ENCODE results near the gene RPS14.
"Not testable (repeated sequence)": the region's sequence is repeated elsewhere in the genome, so short reads cannot be mapped to it uniquely, and the experiment has no call there.

RPS14 gene

GRCh38 chr5:150479416-150479815 is 29.9 kb upstream of the RPS14 start:
- no peak for DNase-seq

- DNase-seq: not testable (repeated sequence)
These were observed 27.0 kb upstream of the RPS14 start for GRCh38 chr5:150476568-150476967.

- DNase-seq: no peak
These were observed 24.3 kb upstream of the RPS14 start for GRCh38 chr5:150473673-150474358.

DNA sequence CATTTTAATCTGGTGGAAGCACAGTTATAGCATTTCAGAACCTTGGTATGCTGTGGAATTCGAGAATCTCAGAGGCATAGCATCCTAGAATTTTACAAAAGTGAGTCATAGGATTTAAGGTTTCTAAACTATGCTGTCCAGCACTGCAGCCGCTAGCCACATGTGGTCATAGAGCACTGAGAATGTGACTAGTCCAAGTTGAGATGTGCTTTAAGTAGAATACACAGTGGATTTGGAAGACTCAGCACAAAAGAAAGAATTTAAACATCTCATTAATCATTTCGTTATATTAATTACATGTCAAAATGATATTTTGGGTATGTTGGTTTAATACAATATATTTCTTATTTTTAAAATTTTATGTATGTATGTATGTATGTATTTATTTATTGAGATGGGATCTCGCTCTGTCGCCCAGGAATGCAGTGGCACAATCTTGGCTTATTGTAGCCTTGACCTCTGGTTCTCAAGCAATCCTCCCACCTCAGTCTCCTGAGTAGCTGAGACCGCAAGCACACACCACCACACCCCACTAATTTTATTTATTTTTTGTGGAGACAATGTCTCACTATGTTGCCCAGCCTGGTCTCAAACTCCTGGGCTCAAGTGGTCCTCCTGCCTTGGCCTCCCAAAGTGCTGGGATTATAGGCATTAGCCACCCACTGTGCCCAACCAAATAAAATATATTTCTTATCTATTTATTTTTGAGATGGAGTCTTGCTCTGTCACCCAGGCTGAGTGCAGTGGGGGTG is 20.4 kb upstream of the RPS14 start:
- DNase-seq: no peak

- no peak for DNase-seq
These were observed 18.7 kb upstream of the RPS14 start for GRCh38 chr5:150468206-150468605.

DNA sequence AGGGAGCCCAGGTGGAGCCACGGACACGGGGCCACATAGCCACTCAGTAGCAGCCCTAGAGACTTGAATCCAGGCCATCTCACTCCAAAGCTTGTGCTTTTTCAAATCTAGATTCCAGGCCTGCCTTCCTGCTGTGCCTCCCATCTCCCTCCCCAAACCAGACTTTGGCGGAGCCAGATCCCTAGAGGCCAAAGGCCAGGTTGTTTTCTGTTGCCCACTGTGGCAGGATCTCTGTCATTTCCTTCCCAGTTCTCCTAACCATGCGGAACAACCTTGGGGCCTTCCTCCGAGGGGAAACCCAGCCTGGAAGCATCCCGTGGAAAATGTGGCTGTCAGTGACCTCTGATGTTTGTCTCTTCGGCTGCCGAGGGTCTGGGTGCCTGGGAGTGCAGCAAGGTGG is 16.4 kb upstream of the RPS14 start:
- no peak for DNase-seq

GRCh38 chr5:150464554-150465012 is 15.0 kb upstream of the RPS14 start:
- DNase-seq: no peak

GRCh38 chr5:150461231-150461630 is 11.7 kb upstream of the RPS14 start:
- no peak for DNase-seq

DNA sequence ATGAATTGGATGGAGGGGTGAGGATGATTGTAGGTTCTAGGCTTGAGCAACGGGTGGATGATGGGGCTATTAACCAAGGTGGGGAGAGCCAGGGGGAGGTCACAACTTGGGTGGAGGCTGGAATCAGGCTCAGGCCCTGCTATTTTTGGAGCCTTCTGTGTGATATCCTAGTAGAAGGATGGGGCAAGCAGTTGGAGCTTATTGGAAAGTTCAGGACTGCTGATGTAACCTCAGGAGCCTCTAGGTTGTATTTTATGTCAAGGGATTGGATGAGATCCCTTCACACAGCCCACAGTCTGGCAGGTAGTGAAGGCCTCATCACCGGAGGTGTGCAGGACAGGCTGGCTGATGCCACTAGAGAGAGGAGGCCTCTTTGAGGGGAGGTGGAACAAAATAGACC is 11.2 kb upstream of the RPS14 start:
- no peak for DNase-seq

DNA sequence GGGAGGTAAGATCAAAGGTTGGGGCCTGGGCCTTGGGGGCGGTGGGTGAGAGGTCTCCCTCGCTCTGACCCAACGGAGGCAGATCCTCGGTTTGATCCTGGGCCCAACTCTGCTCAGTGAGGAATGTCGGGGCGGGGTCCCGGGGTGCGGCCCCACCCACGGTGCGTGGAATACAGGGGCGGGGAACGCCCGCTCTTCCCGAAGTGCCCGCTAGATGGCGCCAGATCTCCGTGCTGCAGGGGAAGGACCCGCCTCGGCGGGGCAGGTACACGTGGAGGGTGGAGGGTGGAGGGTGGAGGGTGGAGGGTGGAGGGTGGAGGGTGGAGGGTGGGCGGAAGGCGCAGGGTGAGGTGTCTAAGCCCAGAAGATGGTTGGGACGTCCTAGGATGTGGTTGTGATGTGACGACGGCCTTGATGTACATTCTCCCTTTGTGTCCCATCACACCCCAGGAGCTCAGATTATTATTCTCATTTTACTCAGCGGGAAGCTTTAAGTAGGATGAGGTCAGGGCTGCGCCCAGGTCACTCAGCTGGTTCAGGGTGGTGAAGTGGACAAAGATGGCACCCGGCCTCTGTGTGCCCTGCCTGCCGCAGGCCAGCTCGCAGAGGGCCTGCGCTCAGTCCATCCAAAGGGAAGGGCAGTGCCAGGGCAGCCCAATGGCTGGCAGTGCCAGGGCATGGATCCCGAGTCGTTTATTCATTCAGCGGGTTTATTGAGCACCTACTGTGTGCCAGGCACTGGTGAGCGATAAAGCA is 9.4 kb upstream of the RPS14 start:
- peak; percentile 33 for DNase-seq

DNA sequence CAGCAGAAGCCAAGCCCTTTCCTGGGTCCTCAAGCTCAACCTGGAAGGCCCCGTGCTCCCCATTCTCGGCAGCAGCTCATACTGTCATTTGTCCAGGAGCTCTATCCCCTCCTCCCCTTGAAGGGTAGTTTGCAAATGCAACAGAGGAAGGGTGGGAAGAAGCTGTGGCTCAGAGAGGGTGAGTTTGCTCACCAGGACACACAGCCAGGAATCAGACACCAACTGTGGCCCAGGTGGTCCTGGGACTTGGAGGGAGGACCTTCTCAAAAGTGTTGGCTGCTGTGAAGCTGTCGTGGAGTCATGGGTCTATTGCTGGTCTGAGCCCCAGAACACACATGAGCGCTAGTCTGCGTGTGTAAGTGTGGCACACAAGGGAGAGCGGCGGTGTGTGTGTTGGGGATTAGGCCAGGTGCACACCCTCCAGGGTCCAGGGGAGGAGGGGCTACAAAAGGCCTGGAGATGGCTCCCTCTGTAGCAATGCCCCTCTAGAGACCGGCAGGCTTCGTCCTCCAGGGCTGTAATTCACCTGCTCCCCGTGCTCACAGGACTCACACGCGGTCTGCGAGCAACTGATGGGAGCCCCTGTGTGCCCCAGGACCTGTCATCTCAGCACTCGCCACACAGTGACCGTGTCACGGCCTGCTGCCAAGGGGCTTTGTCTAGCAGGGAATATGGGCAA is 8.2 kb upstream of the RPS14 start:
- DNase-seq: no peak

- DNase-seq: no peak
These were observed 7.6 kb upstream of the RPS14 start for GRCh38 chr5:150457121-150457520.

- no peak for DNase-seq
These were observed 5.1 kb upstream of the RPS14 start for GRCh38 chr5:150454492-150455229.

- not testable (repeated sequence) for DNase-seq
These were observed 4.5 kb upstream of the RPS14 start for GRCh38 chr5:150454027-150454426.

GRCh38 chr5:150452914-150453313 is 3.4 kb upstream of the RPS14 start:
- no peak for DNase-seq

DNA sequence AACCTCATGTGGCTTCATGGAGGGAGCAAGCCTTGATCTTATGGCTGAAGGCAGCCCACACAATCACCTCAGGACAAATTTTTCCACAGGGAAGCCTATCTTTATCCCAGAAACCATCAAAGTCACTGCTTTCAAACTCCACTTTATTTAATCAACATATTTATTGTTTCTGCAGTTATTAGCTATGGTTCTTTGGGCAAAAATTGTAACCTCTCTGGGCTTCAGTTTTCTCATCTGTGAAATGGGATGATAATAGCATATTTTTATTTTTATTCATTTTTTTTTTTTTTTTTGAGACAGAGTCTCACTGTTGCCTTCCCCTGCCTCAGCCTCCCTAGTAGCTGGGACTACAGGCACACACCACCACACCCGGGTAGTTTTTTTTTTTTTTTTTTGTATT is 2.1 kb upstream of the RPS14 start:
- DNase-seq: no peak

GRCh38 chr5:150448952-150449516 is 505 bp downstream of the RPS14 start:
- DNase-seq: no peak

GRCh38 chr5:150448334-150448733 is 1.2 kb downstream of the RPS14 start:
- DNase-seq: no peak

DNA sequence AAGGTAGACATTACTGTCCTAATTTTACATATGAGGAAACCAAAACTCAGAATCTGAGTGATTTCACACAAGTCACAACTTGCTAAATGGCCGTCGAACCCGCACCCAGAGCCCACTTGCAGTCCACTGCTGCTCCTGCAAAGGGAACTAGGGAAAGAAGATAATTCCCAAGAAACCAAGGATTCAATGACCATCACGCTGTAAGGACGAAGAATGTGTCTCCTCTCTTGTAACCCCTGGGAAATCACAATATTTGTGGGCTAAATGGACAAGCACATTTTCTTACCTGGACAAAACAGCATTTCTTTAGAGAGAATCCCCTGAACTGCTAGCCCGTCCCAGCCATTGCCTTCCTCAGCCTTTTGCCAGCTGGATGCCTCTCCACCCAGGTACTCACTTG is 2.4 kb downstream of the RPS14 start:
- no peak for DNase-seq

DNA sequence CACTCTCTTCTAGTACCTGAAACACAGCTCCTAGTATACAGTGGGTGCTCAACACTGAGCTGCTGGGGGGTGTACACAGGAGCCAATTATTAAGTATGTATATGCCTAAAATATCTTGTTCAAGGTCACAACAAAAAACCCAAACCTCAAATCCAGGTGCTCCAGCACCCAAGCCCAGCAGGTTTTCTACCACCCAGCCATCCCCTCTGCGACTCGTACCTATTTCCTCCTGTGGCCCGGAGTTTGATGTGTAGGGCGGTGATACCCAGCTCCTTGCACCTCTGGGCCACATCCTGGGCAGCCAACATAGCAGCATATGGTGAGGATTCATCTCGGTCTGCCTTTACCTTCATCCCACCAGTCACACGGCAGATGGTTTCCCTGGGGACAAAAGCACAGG is 3.0 kb downstream of the RPS14 start:
- no peak for DNase-seq

- DNase-seq: no peak
These were observed 3.5 kb downstream of the RPS14 start for GRCh38 chr5:150446088-150446487.

- no peak for DNase-seq
These were observed 4.8 kb downstream of the RPS14 start for GRCh38 chr5:150444770-150445169.
